Activated CD8-positive, alpha-beta T cell treated with anti-CD3 and anti-CD28 coated beads for 36 hours (primary cell): ENCODE measurements around the gene GFPT1. TPM values are rescaled to one million over a fixed set of nuclear protein-coding genes. Genes with fewer than 3 reads are reported as not detected.

Source experiments
- ATAC-seq: fragments of 200-7000 bp; cut with Tn5 transposase; one replicate; pipeline ENCODE4 v1.10.0; 2021; ENCODE audit warnings: mild to moderate bottlenecking, moderate library complexity
- CTCF ChIA-PET: fragments of 350-600 bp; sonication (Branson Sonifier 250); formaldehyde crosslinking; loops from one replicate; lab custom pipeline; 2021; ENCODE audit warnings: antibody characterized with exemption; lab: Charles Lee
- POLR2A ChIA-PET: fragments of 350-600 bp; sonication (Branson Sonifier 250); formaldehyde crosslinking; loops from one replicate; lab custom pipeline; 2021; ENCODE audit warnings: antibody characterized with exemption; lab: Charles Lee
- DNase-seq: peaks from one replicate; pipeline ENCODE4 v3.0.0-alpha.2; 2020
- H3K27ac Mint-ChIP-seq: one replicate; pipeline ENCODE4 v1.8.0; 2021; ENCODE audit warnings: mild to moderate bottlenecking, mixed read lengths
- H3K27me3 Mint-ChIP-seq: one replicate; pipeline ENCODE4 v1.8.0; 2021; ENCODE audit warnings: mixed read lengths
- H3K36me3 Mint-ChIP-seq: one replicate; pipeline ENCODE4 v1.8.0; 2021; ENCODE audit warnings: low read depth, mixed read lengths
- H3K4me1 Mint-ChIP-seq: one replicate; pipeline ENCODE4 v1.8.0; 2021; ENCODE audit warnings: low read depth, mixed read lengths
- H3K4me3 Mint-ChIP-seq: one replicate; pipeline ENCODE4 v1.8.0; 2021; ENCODE audit warnings: mild to moderate bottlenecking, moderate library complexity, mixed read lengths
- H3K9me3 Mint-ChIP-seq: one replicate; pipeline ENCODE4 v1.8.0; 2021; ENCODE audit warnings: mixed read lengths
- CTCF ChIP-seq: fragments of 200-600 bp; IDR thresholded peaks from one replicate; pipeline ENCODE4 v1.8.0; 2022; ENCODE audit warnings: antibody characterized with exemption, mild to moderate bottlenecking
- intact Hi-C: fragments of 100-400 bp; cut with micrococcal nuclease; formaldehyde crosslinking; loops from one replicate; pipeline ENCODE4 v1.10.0; 2022
- total RNA-seq, 2 experiments: library from RNA; stranded (reverse); gene quantifications; one replicate each; pipeline ENCODE4 v1.2.3, GENCODE V29; 2021

Gene GFPT1
- total RNA-seq, 2 experiments from 2014 or later = 37.8 to 38.0 TPM

GRCh38 chr2:69297216-69297615 lies 89.8 kb downstream of the GFPT1 start:
- ATAC-seq (no peak), DNase-seq (no peak)
- ChIA-PET CTCF (no interaction called here), POLR2A (no interaction called here)
- Mint-ChIP-seq H3K27ac (no peak overlapping the region), H3K36me3 (no peaks in the 10 kb centered on the region), H3K9me3 (no peaks in the 10 kb centered on the region), H3K4me1 (no peaks in the 10 kb centered on the region), H3K4me3 (no peak overlapping the region), H3K27me3 (peaks cover 2% of the 10 kb centered on the region)
- no peak for TF ChIP-seq CTCF
- intact Hi-C loops = no loop called here

GRCh38 chr2:69296421-69296820 lies 90.6 kb downstream of the GFPT1 start:
- no peak for DNase-seq
- H3K9me3 Mint-ChIP-seq = no peaks in the 10 kb centered on the region
- intact Hi-C loops = no loop called here
- no peak for TF ChIP-seq CTCF
- ATAC-seq = no peak
- peaks cover 2% of the 10 kb centered on the region for H3K27me3 Mint-ChIP-seq
- H3K36me3 Mint-ChIP-seq = no peaks in the 10 kb centered on the region
- H3K4me3 Mint-ChIP-seq = no peak overlapping the region
- ChIA-PET POLR2A (no interaction called here), CTCF (no interaction called here)
- H3K4me1 Mint-ChIP-seq = no peaks in the 10 kb centered on the region
- no peak overlapping the region for H3K27ac Mint-ChIP-seq

- H3K27ac Mint-ChIP-seq = no peak overlapping the region
- DNase-seq = no peak
- intact Hi-C loops = no loop called here
- H3K27me3 Mint-ChIP-seq = no peaks in the 10 kb centered on the region
- CTCF ChIA-PET = no interaction called here
- POLR2A ChIA-PET = no interaction called here
- no peaks in the 10 kb centered on the region for H3K9me3 Mint-ChIP-seq
- no peaks in the 10 kb centered on the region for H3K4me1 Mint-ChIP-seq
- no peak for TF ChIP-seq CTCF
- no peaks in the 10 kb centered on the region for H3K36me3 Mint-ChIP-seq
- ATAC-seq = no peak
- H3K4me3 Mint-ChIP-seq = no peak overlapping the region
Measured at GRCh38 chr2:69292256-69292655, 94.8 kb downstream of the GFPT1 start.

GRCh38 chr2:69291721-69292120 lies 95.3 kb downstream of the GFPT1 start:
- CTCF ChIA-PET = interaction anchor here (0.8 kb wide), 1 partner anchor 12 kb away, joined by 3 read pairs; no protein-coding TSS in a partner anchor
- POLR2A ChIA-PET = interaction anchor here (0.5 kb wide), 1 partner anchor 316 kb away, joined by 3 read pairs; no protein-coding TSS in a partner anchor
- Mint-ChIP-seq H3K27me3 (no peaks in the 10 kb centered on the region), H3K36me3 (no peaks in the 10 kb centered on the region), H3K4me3 (no peak overlapping the region), H3K4me1 (no peaks in the 10 kb centered on the region), H3K27ac (no peak overlapping the region), H3K9me3 (no peaks in the 10 kb centered on the region)
- no peak for ATAC-seq
- intact Hi-C loops = no loop called here
- no peak for DNase-seq
- no peak for TF ChIP-seq CTCF

GRCh38 chr2:69291004-69291650 lies 95.9 kb downstream of the GFPT1 start:
- CTCF ChIA-PET = interaction anchor here (0.8 kb wide), 1 partner anchor 13 kb away, joined by 3 read pairs; no protein-coding TSS in a partner anchor
- Mint-ChIP-seq H3K9me3 (no peaks in the 10 kb centered on the region), H3K27me3 (no peaks in the 10 kb centered on the region), H3K4me3 (no peak overlapping the region), H3K4me1 (no peaks in the 10 kb centered on the region), H3K36me3 (no peaks in the 10 kb centered on the region), H3K27ac (no peak overlapping the region)
- intact Hi-C loops = no loop called here
- POLR2A ChIA-PET = interaction anchor here (0.5 kb wide), 1 partner anchor 315 kb away, joined by 3 read pairs; no protein-coding TSS in a partner anchor
- DNase-seq (no peak), ATAC-seq (no peak)
- TF ChIP-seq CTCF = no peak
